ENCODE measurements around the gene REC114.
"Not testable (repeated sequence)": the region's sequence is repeated elsewhere in the genome, so short reads cannot be mapped to it uniquely, and the experiment has no call there.

Gene REC114

GRCh38 chr15:73442968-73443367 lies at the start of gene REC114:
Gene REC114, plus strand, starts transcription at chr15:73443164. Its CDS starts 22 bp downstream, at chr15:73443186.
- no peak for TF ChIP-seq CTCF (conservative IDR thresholded peaks at IDR 0.05; ENCODE audit: low read length)
- H3K4me3 ChIP-seq (ENCODE audit: low read length) = no peak within 1 kb of the TSS
- no peak for DNase-seq (ENCODE audit: low read depth)

GRCh38 chr15:73393336-73393735 lies 49.6 kb upstream of the REC114 start:
- no peak overlapping the region for H3K4me3 ChIP-seq (ENCODE audit: low read length)
- DNase-seq (ENCODE audit: low read depth) = no peak
- no peak for TF ChIP-seq CTCF (conservative IDR thresholded peaks at IDR 0.05; ENCODE audit: low read length)

GRCh38 chr15:73394782-73395181 lies 48.2 kb upstream of the REC114 start:
- no peak overlapping the region for H3K4me3 ChIP-seq (ENCODE audit: low read length)
- TF ChIP-seq CTCF (conservative IDR thresholded peaks at IDR 0.05; ENCODE audit: low read length) = no peak
- DNase-seq (ENCODE audit: low read depth) = no peak

GRCh38 chr15:73395671-73396070 lies 47.3 kb upstream of the REC114 start:
- H3K4me3 ChIP-seq (ENCODE audit: low read length) = no peak overlapping the region
- no peak for DNase-seq (ENCODE audit: low read depth)
- TF ChIP-seq CTCF (conservative IDR thresholded peaks at IDR 0.05; ENCODE audit: low read length) = no peak

GRCh38 chr15:73397461-73397860 lies 45.5 kb upstream of the REC114 start:
- DNase-seq (ENCODE audit: low read depth) = no peak
- no peak overlapping the region for H3K4me3 ChIP-seq (ENCODE audit: low read length)
- TF ChIP-seq CTCF (conservative IDR thresholded peaks at IDR 0.05; ENCODE audit: low read length) = no peak

GRCh38 chr15:73398861-73399260 lies 44.1 kb upstream of the REC114 start:
- TF ChIP-seq CTCF (conservative IDR thresholded peaks at IDR 0.05; ENCODE audit: low read length) = no peak
- no peak for DNase-seq (ENCODE audit: low read depth)
- no peak overlapping the region for H3K4me3 ChIP-seq (ENCODE audit: low read length)

- H3K4me3 ChIP-seq (ENCODE audit: low read length); DNase-seq (ENCODE audit: low read depth): not testable (repeated sequence)
Measured at GRCh38 chr15:73400222-73400621, 42.7 kb upstream of the REC114 start.

- DNase-seq (ENCODE audit: low read depth) = no peak
- H3K4me3 ChIP-seq (ENCODE audit: low read length) = no peak overlapping the region
- TF ChIP-seq CTCF (conservative IDR thresholded peaks at IDR 0.05; ENCODE audit: low read length) = no peak
Measured at GRCh38 chr15:73403171-73403570, 39.8 kb upstream of the REC114 start.

Data from AG10803 (cell line).